Ovary (tissue), 9 donors: ENCODE measurements around the gene MTMR12. TPM values are rescaled to one million over a fixed set of nuclear protein-coding genes. Genes with fewer than 3 reads are reported as not detected.
A peak's percentile ranks its signal among the peaks of the same experiment; 100 is the strongest.

Experiments
- DNase-seq, 5 donors: peaks; one replicate each; pipeline ENCODE4 v3.0.0-alpha.2; 2019 to 2020
- H3K27ac ChIP-seq, 2 donors: fragments of 200-600 bp; one replicate each; pipeline versions ENCODE4 v1.5.1 to v1.8.0; 2019 to 2022
- H3K27me3 ChIP-seq: fragments of 200-600 bp; one replicate; pipeline ENCODE4 v1.8.0; 2022
- H3K36me3 ChIP-seq: fragments of 200-600 bp; sonication (generic); one replicate; pipeline ENCODE4 v1.5.1; 2019
- H3K4me1 ChIP-seq: one replicate; pipeline ENCODE4 v1.8.1; 2013; ENCODE audit warnings: mild to moderate bottlenecking, moderate library complexity; ENCODE audit not compliant: insufficient read depth
- H3K4me3 ChIP-seq: fragments of 200-600 bp; sonication (generic); one replicate; pipeline ENCODE4 v1.5.1; 2017
- H3K9me3 ChIP-seq, 2 donors: fragments of 200-600 bp in 1 of 2; sonication (generic) in 1 of 2; one replicate each; pipeline versions ENCODE4 v1.5.1 to v1.8.1; 2013 to 2019; ENCODE audit warnings: mild to moderate bottlenecking in 1 of 2, moderate library complexity in 1 of 2
- EP300 ChIP-seq: sonication (generic); formaldehyde crosslinking; IDR thresholded peaks from one replicate; pipeline ENCODE4 v1.6.1; 2017; ENCODE audit warnings: antibody characterized with exemption
- POLR2A ChIP-seq: fragments of 450-650 bp; IDR thresholded peaks from one replicate; pipeline ENCODE4 v1.6.1; 2017; ENCODE audit warnings: antibody characterized with exemption, mild to moderate bottlenecking, moderate library complexity
- WGBS, 3 donors: extraction: QIAGEN DNeasy Blood & Tissue Kit in 1 of 3; methylation state at CpG; one replicate each; pipeline versions ENCODE4 v1.1.5 to v1.1.7; 2013 to 2017; 5-methylcytosine and 5-hydroxymethylcytosine counted together
- intact Hi-C, 4 donors: fragments of 100-400 bp; cut with DNase I; formaldehyde crosslinking; loops; one replicate each; pipeline versions ENCODE4 v1.11.0 to v1.15.1; 2022 to 2023
- polyA plus RNA-seq, 2 donors: library from polyadenylated mRNA; stranded (reverse); fragments of 200-250 nt in 1 of 2; fragments of 350-450 nt in 1 of 2; fragmentation: Illumina TruSeq in 1 of 2; extraction: RNeasy Lipid Tissue Mini Kit (QIAGEN cat#74804) in 1 of 2; gene quantifications; one replicate each; pipeline ENCODE4 v1.2.3, GENCODE V29; 2013 to 2014
- total RNA-seq, 7 donors: library from RNA; depleted of rRNA in 2 of 7; stranded (reverse); fragments of >200 nt in 2 of 7; fragmentation: NEBNext Ultra II Directional in 3 of 7; extraction: Animal tissue kit (Norgen Biotek cat#: 25700) in 3 of 7; gene quantifications; one replicate each; pipeline versions ENCODE4 v1.1.0 to v1.2.4, GENCODE V29; 2016 to 2023
- TF ChIP-seq, protein P1 (sequence below), 3 donors: fragments of 450-650 bp in 2 of 3; fragments of 200-600 bp in 1 of 3; IDR thresholded peaks; one replicate each; pipeline versions ENCODE4 v1.5.1 to v1.8.0; 2016 to 2022; ENCODE audit warnings: antibody characterized with exemption in 3 of 3, mild to moderate bottlenecking in 1 of 3
- donor health status: DM: no; HTN: no; CAD: no; lungs with moderate emphysema.
- donor health status: DM: no; HTN: no; CAD: no.
- donor health status: Bipolar disorder and iron deficiency.
- donor health status: DM: yes; HTN: yes; CAD: no.
- donor health status: DM: no; HTN: no; CAD: no.
- donor health status: DM: yes; HTN: yes; CAD: no.

The MTMR12 gene
- total and polyA plus RNA-seq, 9 donors = 14.9 to 39.0 (median 35.2) TPM

- H3K4me1 ChIP-seq = peaks cover 3% of the 10 kb centered on the region
- no peak overlapping the region for H3K4me3 ChIP-seq
- no peaks in the 10 kb centered on the region for H3K36me3 ChIP-seq
- DNase-seq = no peak
- intact Hi-C loops = no loop called here
- WGBS, 3 donors = 80 to 85% (median 84%) methylated on average over 4 of the region's 4 CpGs
- no peaks in the 10 kb centered on the region for H3K9me3 ChIP-seq
- TF ChIP-seq, protein P1, sequence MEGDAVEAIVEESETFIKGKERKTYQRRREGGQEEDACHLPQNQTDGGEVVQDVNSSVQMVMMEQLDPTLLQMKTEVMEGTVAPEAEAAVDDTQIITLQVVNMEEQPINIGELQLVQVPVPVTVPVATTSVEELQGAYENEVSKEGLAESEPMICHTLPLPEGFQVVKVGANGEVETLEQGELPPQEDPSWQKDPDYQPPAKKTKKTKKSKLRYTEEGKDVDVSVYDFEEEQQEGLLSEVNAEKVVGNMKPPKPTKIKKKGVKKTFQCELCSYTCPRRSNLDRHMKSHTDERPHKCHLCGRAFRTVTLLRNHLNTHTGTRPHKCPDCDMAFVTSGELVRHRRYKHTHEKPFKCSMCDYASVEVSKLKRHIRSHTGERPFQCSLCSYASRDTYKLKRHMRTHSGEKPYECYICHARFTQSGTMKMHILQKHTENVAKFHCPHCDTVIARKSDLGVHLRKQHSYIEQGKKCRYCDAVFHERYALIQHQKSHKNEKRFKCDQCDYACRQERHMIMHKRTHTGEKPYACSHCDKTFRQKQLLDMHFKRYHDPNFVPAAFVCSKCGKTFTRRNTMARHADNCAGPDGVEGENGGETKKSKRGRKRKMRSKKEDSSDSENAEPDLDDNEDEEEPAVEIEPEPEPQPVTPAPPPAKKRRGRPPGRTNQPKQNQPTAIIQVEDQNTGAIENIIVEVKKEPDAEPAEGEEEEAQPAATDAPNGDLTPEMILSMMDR (IDR thresholded peaks at IDR 0.05) = no peak
- no peak for TF ChIP-seq EP300
- no peak for TF ChIP-seq POLR2A
- no peaks in the 10 kb centered on the region for H3K27me3 ChIP-seq
- no peak overlapping the region for H3K27ac ChIP-seq
These were observed 47.7 kb downstream of the MTMR12 start for GRCh38 chr5:32264957-32265572.

GRCh38 chr5:32263684-32264083 is 49.1 kb downstream of the MTMR12 start:
- Histone ChIP-seq H3K27ac (no peak overlapping the region), H3K4me3 (no peak overlapping the region), H3K36me3 (no peaks in the 10 kb centered on the region), H3K4me1 (peaks cover 3% of the 10 kb centered on the region), H3K27me3 (no peaks in the 10 kb centered on the region), H3K9me3 (no peaks in the 10 kb centered on the region)
- no peak for DNase-seq
- WGBS, 3 donors = 91 to 98% (median 95%) methylated on average over 4 of the region's 4 CpGs
- TF ChIP-seq POLR2A (no peak), EP300 (no peak)
- TF ChIP-seq, protein P1 (IDR thresholded peaks at IDR 0.05) = no peak
- intact Hi-C loops = no loop called here

DNA sequence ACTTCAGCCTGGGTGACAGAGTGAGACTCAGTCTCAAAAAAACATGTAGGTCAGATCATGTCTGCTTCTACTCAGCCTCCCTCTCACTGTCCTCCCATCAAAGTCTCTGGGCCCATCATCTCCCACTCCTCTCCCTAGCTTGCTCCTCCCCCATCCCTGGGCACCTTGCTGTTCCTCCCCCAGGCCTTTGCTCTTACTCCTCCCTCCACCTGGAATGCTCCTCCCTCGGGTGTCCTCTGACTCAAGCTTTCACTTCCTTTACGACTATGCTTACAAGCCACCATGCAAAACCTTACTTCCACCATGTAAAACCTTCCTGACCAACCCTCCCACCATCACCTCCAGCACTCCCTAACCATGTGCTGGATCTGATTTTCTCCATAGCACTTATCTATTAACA is 51.5 kb downstream of the MTMR12 start:
- TF ChIP-seq EP300 (no peak), POLR2A (no peak)
- TF ChIP-seq, protein P1 (IDR thresholded peaks at IDR 0.05) = no peak
- H3K9me3 ChIP-seq = no peaks in the 10 kb centered on the region
- DNase-seq = no peak
- no peaks in the 10 kb centered on the region for H3K27me3 ChIP-seq
- intact Hi-C loops = no loop called here
- peaks cover 3% of the 10 kb centered on the region for H3K4me1 ChIP-seq
- WGBS, 3 donors = 52 to 69% (median 65%) methylated on average over 2 of the region's 2 CpGs
- peak overlapping the region; percentile 52 to 55 for H3K27ac ChIP-seq
- no peaks in the 10 kb centered on the region for H3K36me3 ChIP-seq
- no peak overlapping the region for H3K4me3 ChIP-seq

- 72 to 78% (median 74%) methylated on average over 1 of the region's 1 CpG for WGBS, 3 donors
- TF ChIP-seq EP300 (no peak), POLR2A (no peak)
- TF ChIP-seq, protein P1 (IDR thresholded peaks at IDR 0.05) = no peak
- no peak overlapping the region for H3K27ac ChIP-seq
These were observed 53.7 kb downstream of the MTMR12 start for GRCh38 chr5:32259033-32259432.

More at GRCh38 chr5:32259033-32259432, 53.7 kb downstream of the MTMR12 start:
- intact Hi-C loops = no loop called here
- Histone ChIP-seq H3K27me3 (no peaks in the 10 kb centered on the region), H3K9me3 (no peaks in the 10 kb centered on the region), H3K36me3 (no peaks in the 10 kb centered on the region), H3K4me3 (no peak overlapping the region), H3K4me1 (peaks cover 3% of the 10 kb centered on the region)
- DNase-seq = no peak
